HepG2 (cell line): ENCODE data around the gene PPP6R2.
"Not testable (repeated sequence)": the region's sequence is repeated elsewhere in the genome, so short reads cannot be mapped to it uniquely, and the experiment has no call there.

Experiments used
- CBX2 ChIP-seq, 2 experiments: fragments of 200-600 bp in 1 of 2; sonication (generic); formaldehyde crosslinking in 1 of 2; IDR thresholded peaks; 2 replicates each; pipeline versions ENCODE4 v1.7.0 to v1.8.1; 2018 to 2022; ENCODE audit warnings: low read depth in 2 of 2, low read length in 1 of 2, mild to moderate bottlenecking in 1 of 2, missing genetic modification reagents in 1 of 2
- CTCF ChIP-seq: sonication (generic); formaldehyde crosslinking; IDR thresholded peaks from 2 replicates; pipeline ENCODE4 v1.5.0; 2020; ENCODE audit warnings: mild to moderate bottlenecking, missing genetic modification reagents, moderate library complexity
- JUN ChIP-seq: sonication (generic); formaldehyde crosslinking; IDR thresholded peaks from 2 replicates; pipeline ENCODE4 v1.4.0; 2020; ENCODE audit warnings: mild to moderate bottlenecking, missing genetic modification reagents
- KLF9 ChIP-seq: IDR thresholded peaks from 2 replicates; pipeline ENCODE4 v1.6.1; 2016; ENCODE audit warnings: low read depth
- NR2F6 ChIP-seq, 2 experiments: IDR thresholded peaks; 2 replicates each; pipeline ENCODE4 v1.6.1; 2016; ENCODE audit warnings: antibody characterized with exemption in 1 of 2, mild to moderate bottlenecking in 1 of 2
- PTBP1 ChIP-seq: fragments of 200-400 bp; formaldehyde crosslinking; IDR thresholded peaks from 2 replicates; pipeline ENCODE4 v1.6.1; 2018; ENCODE audit warnings: low read length, low read depth; ENCODE audit not compliant: poor library complexity, severe bottlenecking
- ZIK1 ChIP-seq: sonication (generic); formaldehyde crosslinking; IDR thresholded peaks from 2 replicates; pipeline ENCODE4 v1.5.0; 2020; ENCODE audit warnings: mild to moderate bottlenecking, low read depth, missing genetic modification reagents, borderline replicate concordance
- TF ChIP-seq, protein P1 (sequence below): sonication (generic); formaldehyde crosslinking; IDR thresholded peaks from 2 replicates; pipeline ENCODE4 v1.5.0; 2020; ENCODE audit warnings: mild to moderate bottlenecking, missing genetic modification reagents

DNA sequence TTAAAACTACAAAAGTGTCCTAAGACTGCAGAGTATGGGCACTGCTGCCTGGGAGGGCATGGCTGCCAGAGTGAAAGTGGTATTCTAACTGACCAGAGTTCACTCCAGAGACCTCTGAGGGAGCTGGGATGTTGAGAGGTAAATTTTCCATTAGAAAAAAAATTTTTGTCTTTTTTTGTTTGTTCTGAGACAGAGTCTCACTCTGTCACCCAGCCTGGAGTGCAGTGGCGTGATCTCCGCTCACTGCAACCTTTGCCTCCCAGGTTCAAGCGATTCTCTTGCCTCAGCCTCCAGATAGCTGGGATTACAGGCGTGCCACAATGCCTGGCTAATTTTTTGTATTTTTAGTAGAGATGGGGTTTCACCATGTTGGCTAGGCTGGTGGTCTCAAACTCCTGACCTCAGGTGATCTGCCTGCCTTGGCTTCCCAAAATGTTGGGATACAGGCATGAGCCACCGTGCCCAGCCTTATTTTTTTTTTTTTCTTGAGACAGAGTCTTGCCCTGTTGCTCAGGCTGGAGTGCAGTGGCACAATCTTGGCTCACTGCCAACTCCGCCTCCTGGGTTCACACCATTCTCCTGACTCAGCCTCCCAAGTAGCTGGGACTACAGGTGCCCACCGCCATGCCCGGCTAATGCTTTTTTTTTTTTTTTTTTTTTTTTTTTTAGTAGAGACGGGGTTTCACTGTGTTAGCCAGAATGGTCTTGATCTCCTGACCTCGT is 20.6 kb upstream of the PPP6R2 start:
- TF ChIP-seq KLF9 (CRISPR knock-in tag); CTCF (CRISPR knock-in tag); PTBP1; CBX2 (IDR thresholded peaks at IDR 0.05; ENCODE audit: low read depth, low read length); CBX2 (CRISPR knock-in tag; IDR thresholded peaks at IDR 0.05; ENCODE audit: low read depth); ZIK1; JUN (CRISPR knock-in tag): not testable (repeated sequence)
- TF ChIP-seq NR2F6 (IDR thresholded peaks at IDR 0.05) (0 out of 2 replicates have a peak, but pooled peaks have one; percentile 11), NR2F6 (CRISPR knock-in tag; IDR thresholded peaks at IDR 0.05) (0 out of 2 replicates have a peak, but pooled peaks have one; percentile 49)
- TF ChIP-seq, protein P1, sequence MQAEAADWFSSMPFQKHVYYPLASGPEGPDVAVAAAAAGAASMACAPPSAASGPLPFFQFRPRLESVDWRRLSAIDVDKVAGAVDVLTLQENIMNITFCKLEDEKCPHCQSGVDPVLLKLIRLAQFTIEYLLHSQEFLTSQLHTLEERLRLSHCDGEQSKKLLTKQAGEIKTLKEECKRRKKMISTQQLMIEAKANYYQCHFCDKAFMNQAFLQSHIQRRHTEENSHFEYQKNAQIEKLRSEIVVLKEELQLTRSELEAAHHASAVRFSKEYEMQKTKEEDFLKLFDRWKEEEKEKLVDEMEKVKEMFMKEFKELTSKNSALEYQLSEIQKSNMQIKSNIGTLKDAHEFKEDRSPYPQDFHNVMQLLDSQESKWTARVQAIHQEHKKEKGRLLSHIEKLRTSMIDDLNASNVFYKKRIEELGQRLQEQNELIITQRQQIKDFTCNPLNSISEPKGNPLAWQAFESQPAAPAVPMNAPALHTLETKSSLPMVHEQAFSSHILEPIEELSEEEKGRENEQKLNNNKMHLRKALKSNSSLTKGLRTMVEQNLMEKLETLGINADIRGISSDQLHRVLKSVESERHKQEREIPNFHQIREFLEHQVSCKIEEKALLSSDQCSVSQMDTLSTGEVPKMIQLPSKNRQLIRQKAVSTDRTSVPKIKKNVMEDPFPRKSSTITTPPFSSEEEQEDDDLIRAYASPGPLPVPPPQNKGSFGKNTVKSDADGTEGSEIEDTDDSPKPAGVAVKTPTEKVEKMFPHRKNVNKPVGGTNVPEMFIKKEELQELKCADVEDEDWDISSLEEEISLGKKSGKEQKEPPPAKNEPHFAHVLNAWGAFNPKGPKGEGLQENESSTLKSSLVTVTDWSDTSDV, result not testable (repeated sequence)
